ENCODE data around the gene FOXN4.

Gene FOXN4

DNA sequence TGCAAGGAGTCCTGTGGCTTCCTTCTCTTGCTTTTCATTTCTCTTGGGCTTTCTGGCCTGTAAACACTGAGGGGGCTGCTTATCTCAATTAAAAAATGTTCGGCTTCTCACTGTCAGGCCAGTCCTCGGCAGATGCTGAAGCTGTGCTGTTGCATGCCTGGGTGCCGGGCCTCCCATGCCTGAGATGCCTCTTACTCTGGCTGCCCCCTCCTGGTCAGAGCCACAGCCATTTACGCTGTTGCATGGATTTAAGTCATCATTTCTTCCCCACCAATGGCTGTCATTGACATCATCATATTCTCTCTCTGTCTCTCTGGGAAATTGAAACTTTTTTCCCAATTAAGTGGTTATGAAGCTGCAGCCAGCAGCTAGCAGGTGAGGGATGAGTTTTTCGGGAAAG, 53.7 kb downstream of the FOXN4 start:
- DNase-seq, result no peak

DNA sequence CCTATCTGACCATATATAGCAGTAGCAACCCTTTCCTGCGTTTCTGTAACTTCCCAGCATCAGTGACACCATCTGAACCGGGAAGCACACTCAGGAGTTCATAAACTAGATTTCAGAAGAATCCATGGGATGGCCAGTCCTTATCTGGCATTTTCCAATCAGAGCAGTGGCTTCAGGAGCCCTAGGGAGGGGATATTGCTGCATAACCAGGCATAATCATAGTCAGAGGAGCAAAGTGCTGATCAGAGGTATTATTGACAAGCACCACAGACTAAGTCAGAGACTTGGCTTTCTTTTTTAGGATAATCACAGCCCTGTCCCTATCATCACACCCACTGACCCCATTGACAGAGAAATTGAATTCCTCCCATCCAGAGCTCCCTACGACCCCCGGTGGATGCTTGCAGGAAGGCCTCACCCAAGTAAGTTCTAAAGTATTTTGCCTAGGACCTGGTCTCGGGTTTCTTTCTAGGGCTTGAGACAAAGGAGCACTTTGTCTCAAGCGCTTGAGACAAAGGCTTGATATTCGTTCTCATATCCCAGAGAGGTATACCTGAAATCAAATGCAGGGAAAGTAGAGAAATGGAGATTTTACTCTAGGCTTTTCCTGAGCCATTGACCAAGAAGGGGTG, 55.1 kb downstream of the FOXN4 start:
- DNase-seq, result no peak

DNA sequence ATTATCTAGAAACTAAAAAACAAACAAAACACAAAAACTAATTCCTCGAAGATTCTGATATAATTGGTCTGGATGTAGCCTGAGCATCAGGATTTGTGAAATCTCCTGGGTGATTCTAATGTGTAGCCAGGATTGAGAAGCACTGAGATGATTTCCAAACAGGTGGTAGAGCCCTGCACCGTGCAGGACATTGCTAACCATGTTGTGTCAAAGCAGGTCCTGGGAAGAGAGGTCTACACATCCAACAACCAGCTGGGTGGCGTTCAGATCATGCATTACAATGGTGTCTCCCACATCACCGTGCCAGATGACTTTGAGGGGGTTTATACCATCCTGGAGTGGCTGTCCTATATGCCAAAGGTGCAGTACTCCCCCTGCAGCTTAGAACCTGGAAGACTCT, 56.3 kb downstream of the FOXN4 start:
- DNase-seq, result no peak

DNA sequence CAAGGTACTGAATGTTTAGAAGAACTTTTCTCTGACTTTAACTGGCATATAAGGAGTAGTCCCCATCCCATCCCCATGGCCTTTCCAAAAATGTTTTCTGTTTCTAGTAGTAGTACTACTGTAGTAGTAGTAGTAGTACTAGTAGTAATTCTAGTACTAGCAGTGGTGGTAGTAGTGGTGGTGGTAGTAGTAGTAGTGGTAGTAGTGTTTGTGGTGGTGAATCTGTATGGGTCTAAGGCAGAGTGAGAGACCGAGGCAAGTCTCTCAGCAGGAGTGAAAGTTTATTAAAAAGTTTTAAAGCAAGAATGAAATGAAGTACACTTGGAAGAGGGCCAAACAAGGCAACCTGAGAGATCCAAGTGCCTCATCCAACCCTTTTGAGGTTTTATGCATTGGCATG, 58.6 kb downstream of the FOXN4 start:
- no peak for DNase-seq

DNA sequence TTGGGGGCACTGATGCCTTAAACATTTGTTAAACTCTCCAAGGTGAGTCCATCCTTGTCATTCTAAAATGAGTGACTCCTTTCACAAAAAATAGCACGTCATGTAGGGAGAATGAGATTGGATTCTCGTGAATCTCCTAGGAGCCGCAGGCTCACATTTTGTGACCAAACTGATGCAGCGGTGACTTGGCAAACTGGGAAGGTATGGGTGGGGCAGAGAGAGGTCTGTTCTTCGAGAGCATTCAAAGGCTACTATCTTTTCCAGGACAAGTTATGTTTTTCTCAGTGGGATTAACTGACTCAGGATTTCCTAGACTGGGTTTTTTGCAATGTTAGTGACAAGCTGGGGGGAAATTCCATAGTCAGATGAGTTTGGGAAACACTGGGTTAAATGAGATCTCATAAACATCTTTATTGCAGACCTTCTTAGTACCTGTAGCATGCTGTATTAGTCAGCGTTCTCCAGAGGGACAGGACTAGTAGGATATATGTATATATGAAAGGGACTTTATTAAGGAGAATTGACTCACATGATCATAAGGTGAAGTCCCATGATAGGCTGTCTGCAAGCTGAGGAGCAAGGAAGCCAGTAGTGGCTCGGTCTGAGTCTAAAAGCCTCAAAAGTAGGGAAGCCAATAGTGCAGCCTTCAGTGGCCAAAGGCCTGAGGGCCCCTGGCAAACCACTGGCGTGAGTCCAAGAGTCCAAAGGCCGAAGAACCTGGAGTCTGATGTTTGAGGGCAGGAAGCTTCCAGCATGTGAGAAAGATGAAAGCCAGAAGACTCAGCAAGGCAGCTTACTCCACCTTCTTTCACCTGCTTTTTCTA, 61.0 kb downstream of the FOXN4 start:
- no peak for DNase-seq

DNA sequence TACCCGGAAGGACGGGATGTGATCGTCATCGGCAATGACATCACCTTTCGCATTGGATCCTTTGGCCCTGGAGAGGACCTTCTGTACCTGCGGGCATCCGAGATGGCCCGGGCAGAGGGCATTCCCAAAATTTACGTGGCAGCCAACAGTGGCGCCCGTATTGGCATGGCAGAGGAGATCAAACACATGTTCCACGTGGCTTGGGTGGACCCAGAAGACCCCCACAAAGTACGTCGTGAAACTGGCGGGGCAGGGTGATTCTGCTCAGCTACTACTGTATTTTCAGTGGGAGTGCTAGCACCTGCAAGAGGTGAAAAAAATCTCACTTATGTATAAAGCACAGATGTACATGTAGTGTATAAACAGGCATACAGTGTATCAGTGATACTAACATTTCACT, 62.9 kb downstream of the FOXN4 start:
- DNase-seq, result no peak

DNA sequence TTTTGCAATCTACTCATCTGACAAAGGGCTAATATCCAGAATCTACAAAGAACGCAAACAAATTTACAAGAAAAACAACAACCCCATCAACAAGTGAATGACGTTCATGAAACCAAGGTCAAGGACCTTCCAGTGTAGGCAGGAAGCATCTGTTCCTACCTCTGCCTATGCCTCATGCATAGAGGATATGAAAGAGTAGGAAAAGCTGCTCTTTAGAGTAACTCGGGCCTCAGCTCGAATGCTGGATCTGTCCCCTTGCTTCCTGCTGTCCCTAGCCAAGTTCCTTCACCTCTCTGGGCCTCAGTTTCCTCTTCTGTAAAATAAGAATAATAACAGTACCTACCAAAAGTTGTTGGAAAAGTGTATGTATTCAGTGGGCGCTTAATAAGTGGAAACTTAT, 65.0 kb downstream of the FOXN4 start:
- DNase-seq, result no peak

DNA sequence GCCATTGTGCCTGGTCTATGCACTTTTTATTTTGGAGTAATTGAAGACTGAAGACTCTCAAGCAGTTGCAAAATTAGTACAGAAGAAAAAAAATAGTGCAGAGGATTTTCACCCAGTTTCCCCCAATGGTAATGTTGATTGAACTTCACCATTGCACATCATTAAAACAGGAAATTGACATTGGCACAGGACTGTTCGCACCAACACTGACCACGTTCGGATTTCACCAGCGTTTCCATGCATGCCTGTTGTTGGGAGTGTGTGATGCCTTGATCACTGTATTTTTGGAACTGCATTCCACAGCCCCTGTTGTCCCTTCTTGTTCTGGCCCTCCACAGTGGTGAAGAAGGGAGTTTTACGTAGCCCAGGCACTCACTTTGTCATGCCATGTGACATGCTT, 67.1 kb downstream of the FOXN4 start:
- DNase-seq, result no peak

DNA sequence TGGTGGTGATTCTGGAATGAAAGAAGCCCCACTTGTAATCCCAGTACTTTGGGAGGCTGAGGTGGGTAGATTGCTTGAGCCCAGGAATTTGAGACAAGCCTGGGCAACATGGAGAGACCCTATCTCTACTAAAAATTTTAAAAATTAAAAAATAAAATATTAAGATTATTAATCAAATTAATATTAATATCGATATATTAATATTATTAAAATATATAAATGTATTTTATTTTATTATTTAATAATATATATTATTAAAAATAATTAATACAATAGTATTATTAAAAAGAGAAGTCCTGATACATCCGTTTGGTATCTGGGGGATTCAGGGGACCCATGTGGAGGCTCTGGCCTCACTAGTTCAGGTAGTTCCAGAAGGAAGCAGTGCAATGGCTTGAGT, 68.7 kb downstream of the FOXN4 start:
- no peak for DNase-seq

DNA sequence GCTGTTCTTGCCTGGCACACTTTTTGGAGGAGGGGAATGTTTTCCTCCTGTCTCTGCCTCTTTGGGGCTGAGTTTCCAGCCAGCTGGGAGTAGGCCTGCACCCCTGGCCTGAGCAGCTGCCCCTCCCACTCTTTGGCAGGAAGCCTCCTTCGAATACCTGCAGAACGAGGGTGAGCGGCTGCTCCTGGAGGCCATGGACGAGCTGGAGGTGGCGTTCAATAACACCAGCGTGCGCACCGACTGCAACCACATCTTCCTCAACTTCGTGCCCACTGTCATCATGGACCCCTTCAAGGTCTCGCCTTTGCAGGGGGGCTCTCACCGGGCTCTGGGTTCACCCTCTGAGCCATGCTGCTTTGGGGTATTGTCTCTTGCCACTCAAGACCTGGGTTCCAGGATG, 69.4 kb downstream of the FOXN4 start:
- no peak for DNase-seq

DNA sequence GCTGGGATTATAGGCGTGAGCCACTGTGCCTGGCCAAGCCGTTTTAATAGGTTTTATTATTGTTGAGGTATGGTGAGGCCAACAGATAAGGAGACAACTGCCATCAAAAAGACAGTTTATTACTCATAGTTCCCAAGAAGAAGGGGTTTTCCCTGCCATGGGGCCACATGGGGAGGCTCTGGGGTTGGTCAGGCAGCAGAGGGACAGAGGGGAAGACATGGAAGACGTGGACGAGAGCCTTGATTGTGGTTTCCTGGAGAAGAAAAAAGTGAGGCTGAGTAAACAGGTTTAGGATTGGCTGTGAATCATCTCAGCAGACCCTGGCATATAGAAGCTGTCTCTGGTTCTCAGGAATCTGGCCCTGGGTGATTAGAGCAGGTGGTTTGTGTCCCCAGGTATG, 69.9 kb downstream of the FOXN4 start:
- no peak for DNase-seq

DNA sequence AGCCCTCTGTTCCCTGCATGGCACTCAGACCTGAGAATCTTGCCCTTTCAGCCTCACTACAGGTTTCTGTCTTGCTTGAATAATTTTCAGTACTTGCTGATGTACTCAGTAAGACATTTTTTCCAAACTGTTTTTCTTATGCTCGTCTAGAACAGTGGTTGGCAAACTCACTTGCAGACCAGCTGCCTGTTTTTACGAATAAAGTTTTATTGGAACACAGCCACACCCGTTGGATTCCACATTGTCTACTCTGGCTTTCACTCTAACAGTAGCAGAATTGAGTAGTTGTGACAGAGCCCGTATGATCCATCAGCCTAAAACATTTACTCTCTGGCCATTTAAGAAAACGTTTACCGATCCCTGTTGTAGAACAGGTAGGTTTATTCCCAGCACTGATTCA, 72.8 kb downstream of the FOXN4 start:
- no peak for DNase-seq

DNA sequence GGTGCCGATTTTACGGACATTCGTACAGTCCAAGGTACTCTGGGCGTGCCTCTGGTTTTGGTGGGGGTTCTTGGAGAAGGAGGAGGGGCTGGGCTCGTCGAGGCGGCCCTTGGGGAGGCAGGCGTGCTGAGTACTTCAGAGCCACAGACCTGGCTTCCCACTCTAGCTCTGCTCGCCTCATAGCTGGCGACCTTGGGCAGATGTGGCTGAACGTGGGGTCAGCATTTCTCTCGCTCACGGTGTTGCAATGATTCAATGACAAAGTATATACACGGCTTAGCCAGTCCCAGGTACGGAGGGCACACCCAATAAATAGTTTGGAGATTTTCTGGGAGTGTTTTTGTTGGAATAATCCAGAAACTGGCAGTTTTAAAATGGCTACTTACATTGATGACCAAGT, 75.1 kb downstream of the FOXN4 start:
- DNase-seq, result no peak

DNA sequence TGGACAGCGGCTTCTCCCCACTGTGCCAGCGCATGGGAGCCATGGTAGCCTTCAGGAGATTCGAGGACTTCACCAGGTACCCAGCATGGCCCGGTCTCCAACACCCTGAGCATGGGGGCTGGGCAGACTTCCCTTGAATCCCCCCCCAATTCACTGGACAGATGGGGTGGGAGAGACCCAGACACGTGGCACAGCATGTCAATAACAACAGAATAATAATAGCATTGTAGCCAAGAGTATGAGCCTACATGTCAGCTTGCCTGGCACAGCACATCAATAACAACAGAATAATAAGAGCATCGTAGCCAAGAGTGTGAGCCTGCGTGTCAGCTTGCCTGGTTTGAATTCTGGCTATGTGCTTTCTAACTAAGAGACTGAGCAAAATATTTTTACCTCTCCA, 76.4 kb downstream of the FOXN4 start:
- no peak for DNase-seq

DNA sequence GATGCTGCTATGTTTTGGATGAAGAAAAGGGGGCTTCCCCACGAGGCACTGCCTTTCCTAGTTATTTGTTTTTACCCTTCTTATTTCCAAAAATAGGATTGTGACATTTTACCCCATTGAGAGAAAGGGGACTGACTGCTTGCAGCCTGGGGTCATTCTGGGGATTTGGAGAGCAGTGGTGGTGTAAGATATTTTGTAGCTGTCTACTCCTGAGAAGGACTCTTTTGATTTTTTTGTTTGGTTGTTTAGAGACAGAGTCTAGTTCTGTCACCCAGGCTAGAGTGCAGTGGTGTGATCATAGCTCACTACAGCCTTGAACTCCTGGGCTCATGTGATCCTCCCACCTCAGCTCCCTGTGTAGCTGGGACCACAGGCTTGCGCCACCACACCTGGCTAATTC, 78.9 kb downstream of the FOXN4 start:
- no peak for DNase-seq

DNA sequence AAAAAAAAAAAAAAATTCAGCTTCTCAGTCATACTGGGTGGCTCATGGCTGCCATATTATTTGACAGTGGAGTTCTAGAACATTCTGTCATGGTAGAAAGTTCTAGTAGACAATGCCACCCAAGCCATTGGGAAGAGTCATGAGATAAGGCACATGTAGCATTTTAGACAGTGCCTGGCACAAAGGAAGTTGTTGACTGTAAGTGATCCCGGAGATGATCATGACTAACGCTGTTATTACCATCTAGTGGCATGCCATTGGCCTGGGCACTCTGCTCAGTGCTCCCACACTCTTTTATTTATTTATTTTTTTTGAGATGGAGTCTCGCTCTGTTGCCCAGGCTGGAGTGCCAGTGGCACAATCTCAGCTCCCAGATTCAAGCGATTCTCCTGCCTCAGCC, 80.4 kb downstream of the FOXN4 start:
- DNase-seq, result no peak

All from NCI-H146 (cell line).